Peyer's patch (tissue), 4 donors: ENCODE data around the gene CADM3.

Experiments used
- CTCF ChIP-seq, 6 experiments: fragments of 450-650 bp in 4 of 6; fragments of 200-600 bp in 2 of 6; sonication (generic) in 1 of 6; IDR thresholded peaks; one replicate each; pipeline ENCODE4 v1.5.1; 2017 to 2019; ENCODE audit warnings: antibody characterized with exemption in 6 of 6, mild to moderate bottlenecking in 3 of 6, moderate library complexity in 1 of 6
- POLR2A ChIP-seq, 2 donors: fragments of 450-650 bp; IDR thresholded peaks; one replicate each; pipeline ENCODE4 v1.5.1; 2017; ENCODE audit warnings: antibody characterized with exemption in 2 of 2, mild to moderate bottlenecking in 2 of 2, moderate library complexity in 2 of 2

GRCh38 chr1:159144571-159144970, 26.8 kb upstream of the CADM3 start:
- TF ChIP-seq POLR2A (IDR thresholded peaks at IDR 0.05), result no peak
- no peak for TF ChIP-seq CTCF (IDR thresholded peaks at IDR 0.05)
